Large intestine (tissue), 3 donors: ENCODE results near the gene ANKS1B. TPM values are rescaled to one million over a fixed set of nuclear protein-coding genes. Genes with fewer than 3 reads are reported as not detected.
"Not testable (repeated sequence)": the region's sequence is repeated elsewhere in the genome, so short reads cannot be mapped to it uniquely, and the experiment has no call there.

Experiments used
- DNase-seq, 2 donors: peaks; one replicate each; pipeline versions ENCODE4 v3.0.0 to v3.0.0-alpha.2; 2013
- H3K27ac ChIP-seq: one replicate; pipeline ENCODE4 v1.5.1; 2013; ENCODE audit warnings: low read length
- H3K27me3 ChIP-seq: 2 replicates; pipeline ENCODE4 v1.6.1; 2013; ENCODE audit warnings: low read length; ENCODE audit not compliant: control insufficient read depth, insufficient read depth
- H3K36me3 ChIP-seq: 2 replicates; pipeline ENCODE4 v1.6.1; 2013; ENCODE audit warnings: low read length; ENCODE audit not compliant: control insufficient read depth, insufficient read depth
- H3K4me1 ChIP-seq: one replicate; pipeline ENCODE4 v1.6.1; 2013; ENCODE audit warnings: low read length; ENCODE audit not compliant: control insufficient read depth, insufficient read depth
- H3K4me3 ChIP-seq: one replicate; pipeline ENCODE4 v1.5.1; 2013; ENCODE audit warnings: low read length
- H3K9me3 ChIP-seq: one replicate; pipeline ENCODE4 v1.6.1; 2013; ENCODE audit warnings: mild to moderate bottlenecking, low read depth, low read length, moderate library complexity; ENCODE audit not compliant: control insufficient read depth
- WGBS: methylation state at CpG from one replicate; pipeline ENCODE4 v1.1.5; 2013; ENCODE audit warnings: low lambda C conversion rate; ENCODE audit not compliant: insufficient coverage; 5-methylcytosine and 5-hydroxymethylcytosine counted together
- polyA plus RNA-seq: library from polyadenylated mRNA; unstranded; fragments of 120-200 nt; gene quantifications from one replicate; pipeline ENCODE4 v1.2.1, GENCODE V29; 2013

Gene ANKS1B
- polyA plus RNA-seq, 1 donor: 2.4 TPM

- H3K9me3 ChIP-seq: no peaks in the 10 kb centered on the region
- WGBS: 74% methylated on average over 3 of the region's 4 CpGs
Measured at GRCh38 chr12:99260456-99260996, 724.2 kb downstream of the ANKS1B start.

GRCh38 chr12:99259040-99259934, 725.4 kb downstream of the ANKS1B start:
- no peaks in the 10 kb centered on the region for H3K9me3 ChIP-seq
- no peak overlapping the region for H3K27ac ChIP-seq
- H3K4me1 ChIP-seq: no peaks in the 10 kb centered on the region
- H3K4me3 ChIP-seq: no peak overlapping the region
- H3K27me3 ChIP-seq: no peaks in the 10 kb centered on the region
- peak in 1 of 2 donors; percentile 3 for DNase-seq
- no peaks in the 10 kb centered on the region for H3K36me3 ChIP-seq
- 42% methylated on average over 3 of the region's 12 CpGs for WGBS

More at GRCh38 chr12:99260456-99260996, 724.2 kb downstream of the ANKS1B start:
- Histone ChIP-seq H3K36me3 (no peaks in the 10 kb centered on the region), H3K27ac (no peak overlapping the region), H3K4me3 (no peak overlapping the region), H3K27me3 (no peaks in the 10 kb centered on the region), H3K4me1 (no peaks in the 10 kb centered on the region)
- DNase-seq: no peak

- Histone ChIP-seq H3K36me3 (no peaks in the 10 kb centered on the region), H3K4me1 (no peaks in the 10 kb centered on the region), H3K4me3 (no peak overlapping the region), H3K9me3 (no peaks in the 10 kb centered on the region), H3K27ac (no peak overlapping the region), H3K27me3 (no peaks in the 10 kb centered on the region)
- DNase-seq: no peak
Measured at GRCh38 chr12:99257672-99258071, 727.1 kb downstream of the ANKS1B start.

- Histone ChIP-seq H3K4me3 (no peak overlapping the region), H3K9me3 (no peaks in the 10 kb centered on the region), H3K27ac (no peak overlapping the region), H3K4me1 (no peaks in the 10 kb centered on the region), H3K27me3 (no peaks in the 10 kb centered on the region), H3K36me3 (no peaks in the 10 kb centered on the region)
- no CpG with 5 or more reads among the region's 3 CpGs for WGBS
- no peak for DNase-seq
Measured at GRCh38 chr12:99253068-99253467, 731.7 kb downstream of the ANKS1B start.

GRCh38 chr12:99250091-99250490, 734.6 kb downstream of the ANKS1B start:
- no peaks in the 10 kb centered on the region for H3K4me1 ChIP-seq
- H3K36me3 ChIP-seq: no peaks in the 10 kb centered on the region
- no peak overlapping the region for H3K27ac ChIP-seq
- no peak for DNase-seq
- 100% methylated on average over 1 of the region's 3 CpGs for WGBS
- H3K27me3 ChIP-seq: no peaks in the 10 kb centered on the region
- H3K4me3 ChIP-seq: no peak overlapping the region
- no peaks in the 10 kb centered on the region for H3K9me3 ChIP-seq

- Histone ChIP-seq H3K4me3 (no peak overlapping the region), H3K27ac (no peak overlapping the region), H3K9me3 (no peaks in the 10 kb centered on the region), H3K27me3 (no peaks in the 10 kb centered on the region), H3K4me1 (no peaks in the 10 kb centered on the region), H3K36me3 (no peaks in the 10 kb centered on the region)
- no CpG with 5 or more reads among the region's 4 CpGs for WGBS
- DNase-seq: no peak
Measured at GRCh38 chr12:99249543-99249942, 735.2 kb downstream of the ANKS1B start.

- no CpG with 5 or more reads among the region's 7 CpGs for WGBS
- H3K9me3 ChIP-seq, H3K4me1 ChIP-seq, H3K4me3 ChIP-seq, H3K27ac ChIP-seq, H3K36me3 ChIP-seq, DNase-seq, H3K27me3 ChIP-seq: not testable (repeated sequence)
Measured at GRCh38 chr12:99237907-99238538, 746.7 kb downstream of the ANKS1B start.

GRCh38 chr12:99235381-99235780, 749.4 kb downstream of the ANKS1B start:
- no peak overlapping the region for H3K27ac ChIP-seq
- no peaks in the 10 kb centered on the region for H3K9me3 ChIP-seq
- no peak for DNase-seq
- H3K4me1 ChIP-seq: no peaks in the 10 kb centered on the region
- H3K27me3 ChIP-seq: no peaks in the 10 kb centered on the region
- H3K4me3 ChIP-seq: no peak overlapping the region
- WGBS: 74% methylated on average over 2 of the region's 3 CpGs
- H3K36me3 ChIP-seq: no peaks in the 10 kb centered on the region

- Histone ChIP-seq H3K27ac (no peak overlapping the region), H3K36me3 (no peaks in the 10 kb centered on the region), H3K27me3 (no peaks in the 10 kb centered on the region), H3K4me1 (no peaks in the 10 kb centered on the region), H3K9me3 (no peaks in the 10 kb centered on the region), H3K4me3 (no peak overlapping the region)
- 100% methylated on average over 1 of the region's 1 CpG for WGBS
- no peak for DNase-seq
Measured at GRCh38 chr12:99234702-99235101, 750.0 kb downstream of the ANKS1B start.

GRCh38 chr12:99232324-99232723, 752.4 kb downstream of the ANKS1B start:
- no peaks in the 10 kb centered on the region for H3K27me3 ChIP-seq
- WGBS: 50% methylated on average over 1 of the region's 4 CpGs
- no peaks in the 10 kb centered on the region for H3K9me3 ChIP-seq
- no peak overlapping the region for H3K27ac ChIP-seq
- no peak overlapping the region for H3K4me3 ChIP-seq
- H3K4me1 ChIP-seq: no peaks in the 10 kb centered on the region
- H3K36me3 ChIP-seq: no peaks in the 10 kb centered on the region
- peak in 1 of 2 donors; percentile 10 for DNase-seq
